OCI-LY1 (cell line): Measurements from ENCODE around the gene SHC4.

Source experiments
- H2AFZ ChIP-seq: fragments of 200-600 bp; sonication (generic), shearing (Covaris generic); 2 replicates; pipeline ENCODE4 v1.6.0; 2014; ENCODE audit warnings: antibody characterized with exemption, mild to moderate bottlenecking, low read length
- H3F3A ChIP-seq: fragments of 200-600 bp; sonication (generic), shearing (Covaris generic); 2 replicates; pipeline ENCODE4 v1.6.0; 2014; ENCODE audit warnings: mild to moderate bottlenecking, antibody characterized with exemption, low read length, moderate library complexity; ENCODE audit not compliant: insufficient read depth
- H3K27ac ChIP-seq: fragments of 200-600 bp; sonication (generic); 2 replicates; pipeline ENCODE4 v1.5.1; 2014; ENCODE audit warnings: low read length, mixed run types, mild to moderate bottlenecking, low read depth; ENCODE audit not compliant: poor library complexity, severe bottlenecking
- H3K27me3 ChIP-seq: fragments of 200-600 bp; sonication (generic); 2 replicates; pipeline ENCODE4 v1.6.0; 2014; ENCODE audit warnings: antibody characterized with exemption, mild to moderate bottlenecking, low read length, moderate library complexity; ENCODE audit not compliant: insufficient read depth
- H3K36me3 ChIP-seq: fragments of 200-600 bp; sonication (generic); 2 replicates; pipeline ENCODE4 v1.6.1; 2014; ENCODE audit warnings: mild to moderate bottlenecking, antibody characterized with exemption, low read length, moderate library complexity, mixed read lengths; ENCODE audit not compliant: insufficient read depth
- H3K4me1 ChIP-seq: fragments of 200-600 bp; sonication (generic); 2 replicates; pipeline ENCODE4 v1.5.1; 2014; ENCODE audit warnings: mild to moderate bottlenecking, low read length, moderate library complexity; ENCODE audit not compliant: insufficient read depth, severe bottlenecking
- H3K4me2 ChIP-seq: fragments of 200-600 bp; sonication (generic), shearing (Covaris generic); 2 replicates; pipeline ENCODE4 v1.6.1; 2014; ENCODE audit warnings: low read length
- H3K4me3 ChIP-seq: fragments of 200-600 bp; sonication (generic); 2 replicates; pipeline ENCODE4 v1.5.1; 2014; ENCODE audit warnings: low read length, low read depth, mild to moderate bottlenecking, mixed read lengths; ENCODE audit not compliant: poor library complexity, severe bottlenecking
- H3K79me2 ChIP-seq: fragments of 200-600 bp; shearing (Covaris generic); 2 replicates; pipeline ENCODE4 v1.6.1; 2016; ENCODE audit warnings: mixed run types, low read length, mixed read lengths; ENCODE audit not compliant: insufficient read depth
- H3K9ac ChIP-seq: fragments of 200-600 bp; sonication (generic), shearing (Covaris generic); 2 replicates; pipeline ENCODE4 v1.6.1; 2014; ENCODE audit warnings: mild to moderate bottlenecking, low read length, mixed read lengths
- H3K9me2 ChIP-seq: fragments of 200-600 bp; sonication (generic), shearing (Covaris generic); 2 replicates; pipeline ENCODE4 v1.6.1; 2014; ENCODE audit warnings: low read depth, mild to moderate bottlenecking, low read length, mixed read lengths
- H3K9me3 ChIP-seq: fragments of 200-600 bp; shearing (Covaris generic); 2 replicates; pipeline ENCODE4 v1.6.1; 2014; ENCODE audit warnings: low read length, mixed read lengths
- H4K20me1 ChIP-seq: fragments of 200-600 bp; sonication (generic), shearing (Covaris generic); 2 replicates; pipeline ENCODE4 v1.6.0; 2016; ENCODE audit warnings: mild to moderate bottlenecking, low read length; ENCODE audit not compliant: insufficient read depth
- CTCF ChIP-seq: fragments of 200-600 bp; sonication (generic), shearing (Covaris generic); IDR thresholded peaks from 2 replicates; pipeline ENCODE4 v1.5.1; 2017; ENCODE audit warnings: mild to moderate bottlenecking, antibody characterized with exemption, low read length, moderate library complexity, mixed read lengths
- EZH2 ChIP-seq: fragments of 200-600 bp; sonication (generic), shearing (Covaris generic); IDR thresholded peaks from 2 replicates; pipeline ENCODE4 v1.8.0; 2017; ENCODE audit warnings: borderline replicate concordance, mixed run types, mild to moderate bottlenecking, antibody characterized with exemption, low read length, moderate library complexity, mixed read lengths

The SHC4 gene

GRCh38 chr15:48989170-48989569 is 25.5 kb upstream of the SHC4 start:
- no peak overlapping the region for H3K27ac ChIP-seq
- H3K4me1 ChIP-seq, result no peaks in the 10 kb centered on the region
- H4K20me1 ChIP-seq, result no peaks in the 10 kb centered on the region
- H3K36me3 ChIP-seq, result peaks cover 7% of the 10 kb centered on the region; the same call in 1 of the 2 replicates
- TF ChIP-seq CTCF, result no peak
- no peak for TF ChIP-seq EZH2
- no peaks in the 10 kb centered on the region for H3K9me2 ChIP-seq
- H2AFZ ChIP-seq, result no peak overlapping the region
- H3K9ac ChIP-seq, result no peak overlapping the region
- H3K4me2 ChIP-seq, result no peak overlapping the region
- H3K79me2 ChIP-seq, result no peaks in the 10 kb centered on the region
- H3F3A ChIP-seq, result no peaks in the 10 kb centered on the region
- no peak overlapping the region for H3K4me3 ChIP-seq
- no peaks in the 10 kb centered on the region for H3K9me3 ChIP-seq
- H3K27me3 ChIP-seq, result no peaks in the 10 kb centered on the region

GRCh38 chr15:48987142-48987541 is 23.4 kb upstream of the SHC4 start:
- Histone ChIP-seq H2AFZ (no peak overlapping the region), H3F3A (no peaks in the 10 kb centered on the region), H3K9me2 (no peaks in the 10 kb centered on the region), H3K4me3 (no peak overlapping the region), H3K9me3 (no peaks in the 10 kb centered on the region), H3K9ac (no peak overlapping the region), H3K79me2 (no peaks in the 10 kb centered on the region), H3K4me1 (no peaks in the 10 kb centered on the region), H4K20me1 (no peaks in the 10 kb centered on the region), H3K27ac (no peak overlapping the region), H3K27me3 (no peaks in the 10 kb centered on the region), H3K36me3 (peaks cover 2% of the 10 kb centered on the region; the same call in 1 of the 2 replicates), H3K4me2 (no peak overlapping the region)
- no peak for TF ChIP-seq CTCF
- no peak for TF ChIP-seq EZH2

- no peaks in the 10 kb centered on the region for H4K20me1 ChIP-seq
- no peaks in the 10 kb centered on the region for H3K4me1 ChIP-seq
- H3K4me2 ChIP-seq, result no peak overlapping the region
- no peaks in the 10 kb centered on the region for H3K27me3 ChIP-seq
- H3K79me2 ChIP-seq, result no peaks in the 10 kb centered on the region
- no peaks in the 10 kb centered on the region for H3K36me3 ChIP-seq
- no peaks in the 10 kb centered on the region for H3K9me2 ChIP-seq
- no peak overlapping the region for H2AFZ ChIP-seq
- H3K9ac ChIP-seq, result no peak overlapping the region
- TF ChIP-seq EZH2 (no peak), CTCF (no peak)
- H3K4me3 ChIP-seq, result no peak overlapping the region
- H3K27ac ChIP-seq, result no peak overlapping the region
- no peaks in the 10 kb centered on the region for H3K9me3 ChIP-seq
- H3F3A ChIP-seq, result no peaks in the 10 kb centered on the region
Observed at GRCh38 chr15:48986240-48986639, 22.5 kb upstream of the SHC4 start.
